GM18507 (cell line): ENCODE results near the gene ELK1.

Source experiments
- DNase-seq: peaks from one replicate; pipeline ENCODE4 v3.0.0; 2011; ENCODE audit warnings: low read depth; ENCODE audit not compliant: insufficient read length; ENCODE audit errors: extremely low spot score
- FAIRE-seq: peaks from 2 replicates; lab custom pipeline; 2011; peaks lifted over from hg19 to GRCh38; lab: Jason Lieb, UNC

Gene ELK1

DNA sequence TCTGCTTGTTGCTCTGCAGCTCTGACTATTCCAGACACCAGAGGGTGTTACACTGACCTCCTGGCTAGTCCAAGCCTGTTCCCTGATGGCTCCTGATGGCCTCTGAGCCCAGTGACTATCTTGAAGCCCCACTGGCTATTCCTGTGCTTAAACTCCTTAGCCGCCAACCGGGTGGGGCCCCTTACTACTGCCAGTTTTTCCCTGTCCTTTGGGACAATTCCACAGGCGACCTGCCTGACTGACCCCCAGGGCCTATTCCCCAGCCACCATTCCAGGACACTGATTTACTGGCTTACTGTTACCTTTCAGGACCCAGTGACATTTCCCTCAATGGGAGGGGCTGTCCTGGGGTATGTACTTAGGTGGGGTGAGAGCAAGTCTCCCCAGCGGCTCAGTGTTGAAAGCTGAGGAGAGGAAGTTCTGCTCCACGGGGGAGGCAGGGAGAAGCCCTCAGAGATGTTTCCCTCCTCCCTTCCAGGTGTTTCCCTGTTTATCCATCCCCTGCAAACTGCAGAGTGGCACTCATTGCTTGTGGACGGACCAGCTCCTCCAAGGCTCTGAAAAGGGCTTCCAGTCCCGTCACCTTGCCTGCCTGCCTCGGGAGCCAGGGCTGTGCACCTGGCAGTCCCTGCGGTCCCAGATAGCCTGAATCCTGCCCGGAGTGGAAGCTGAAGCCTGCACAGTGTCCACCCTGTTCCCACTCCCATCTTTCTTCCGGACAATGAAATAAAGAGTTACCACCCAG lies 64.1 kb downstream of the ELK1 start:
- DNase-seq (no peak), FAIRE-seq (no peak)
